SK-N-SH treated with all-trans-retinoic acid at 6 μM for 48 hours (cell line): Measurements from ENCODE around the gene CBLIF.

Source experiments
- ATAC-seq: fragments of 200-7000 bp; cut with Tn5 transposase; 3 replicates; pipeline ENCODE4 v1.9.1; 2020; ENCODE audit warnings: mild to moderate bottlenecking, moderate library complexity
- ARNTL ChIP-seq: fragments of 450-650 bp; formaldehyde crosslinking; IDR thresholded peaks from 2 replicates; pipeline ENCODE4 v1.5.0; 2020; ENCODE audit warnings: low read depth, mild to moderate bottlenecking, moderate library complexity, borderline replicate concordance
- BACH2 ChIP-seq: fragments of 250-450 bp; sonication (Bioruptor Pico); IDR thresholded peaks from 2 replicates; pipeline ENCODE4 v1.9.0; 2021; ENCODE audit warnings: mild to moderate bottlenecking, borderline replicate concordance
- CREB5 ChIP-seq: fragments of 250-450 bp; sonication (Bioruptor Pico); IDR thresholded peaks from 2 replicates; pipeline ENCODE4 v1.5.1; 2020; ENCODE audit warnings: low read depth, mild to moderate bottlenecking, moderate library complexity
- CSDC2 ChIP-seq: fragments of 250-450 bp; sonication (Bioruptor Pico); IDR thresholded peaks from 2 replicates; pipeline ENCODE4 v1.5.0; 2020; ENCODE audit warnings: mild to moderate bottlenecking, moderate library complexity
- CSRNP3 ChIP-seq: fragments of 250-450 bp; sonication (Bioruptor Pico); IDR thresholded peaks from 2 replicates; pipeline ENCODE4 v1.5.1; 2021; ENCODE audit warnings: mild to moderate bottlenecking, moderate library complexity
- ESRRG ChIP-seq: fragments of 250-450 bp; sonication (Bioruptor Pico); IDR thresholded peaks from 2 replicates; pipeline ENCODE4 v1.6.1; 2021; ENCODE audit warnings: mild to moderate bottlenecking
- GLIS3 ChIP-seq: fragments of 250-450 bp; sonication (Bioruptor Pico); IDR thresholded peaks from 2 replicates; pipeline ENCODE4 v1.5.0; 2020; ENCODE audit warnings: mild to moderate bottlenecking, moderate library complexity
- ISL1 ChIP-seq: fragments of 250-450 bp; sonication (Bioruptor Pico); IDR thresholded peaks from 2 replicates; pipeline ENCODE4 v2.1.2; 2022; ENCODE audit warnings: mild to moderate bottlenecking, moderate library complexity
- OSR1 ChIP-seq: fragments of 250-450 bp; sonication (Bioruptor Pico); IDR thresholded peaks from 2 replicates; pipeline ENCODE4 v1.8.0; 2022; ENCODE audit warnings: moderate library complexity, mild to moderate bottlenecking, inconsistent platforms
- PATZ1 ChIP-seq: fragments of 250-450 bp; sonication (Bioruptor Pico); IDR thresholded peaks from 2 replicates; pipeline ENCODE4 v1.8.0; 2020; ENCODE audit warnings: mild to moderate bottlenecking, moderate library complexity, borderline replicate concordance
- PPARA ChIP-seq: fragments of 250-450 bp; sonication (Bioruptor Pico); IDR thresholded peaks from 2 replicates; pipeline ENCODE4 v1.5.0; 2020; ENCODE audit warnings: mild to moderate bottlenecking, borderline replicate concordance
- RARB ChIP-seq: fragments of 250-450 bp; sonication (Bioruptor Pico); IDR thresholded peaks from 2 replicates; pipeline ENCODE4 v1.8.0; 2021; ENCODE audit warnings: mild to moderate bottlenecking, moderate library complexity
- SNAI2 ChIP-seq: fragments of 250-450 bp; sonication (Bioruptor Pico); IDR thresholded peaks from 2 replicates; pipeline ENCODE4 v1.5.0; 2020; ENCODE audit warnings: mild to moderate bottlenecking, moderate library complexity
- TCF4 ChIP-seq: fragments of 250-450 bp; sonication (Bioruptor Pico); IDR thresholded peaks from 2 replicates; pipeline ENCODE4 v1.8.0; 2021; ENCODE audit warnings: mild to moderate bottlenecking, moderate library complexity, borderline replicate concordance
- TOX ChIP-seq: fragments of 250-450 bp; sonication (Bioruptor Pico); IDR thresholded peaks from 2 replicates; pipeline ENCODE4 v1.8.0; 2021; ENCODE audit warnings: mild to moderate bottlenecking, moderate library complexity, borderline replicate concordance
- ZC3H10 ChIP-seq: fragments of 250-450 bp; sonication (Bioruptor Pico); IDR thresholded peaks from 2 replicates; pipeline ENCODE4 v1.5.1; 2021; ENCODE audit warnings: mild to moderate bottlenecking, moderate library complexity
- ZFP3 ChIP-seq: fragments of 250-450 bp; sonication (Bioruptor Pico); IDR thresholded peaks from 2 replicates; pipeline ENCODE4 v1.5.0; 2020; ENCODE audit warnings: mild to moderate bottlenecking, moderate library complexity
- ZNF565 ChIP-seq: fragments of 450-650 bp; formaldehyde crosslinking; conservative IDR thresholded peaks from 2 replicates; pipeline ENCODE4 v1.5.0; 2020; ENCODE audit warnings: low read depth, mild to moderate bottlenecking, moderate library complexity
- ZNF70 ChIP-seq: fragments of 450-650 bp; formaldehyde crosslinking; IDR thresholded peaks from 2 replicates; pipeline ENCODE4 v1.5.0; 2020; ENCODE audit warnings: mild to moderate bottlenecking, moderate library complexity
- ZNF8 ChIP-seq: fragments of 450-650 bp; formaldehyde crosslinking; IDR thresholded peaks from 2 replicates; pipeline ENCODE4 v1.5.0; 2020; ENCODE audit warnings: mild to moderate bottlenecking, moderate library complexity
- TF ChIP-seq, protein P1 (sequence below): fragments of 250-450 bp; sonication (Bioruptor Pico); IDR thresholded peaks from 2 replicates; pipeline ENCODE4 v1.8.0; 2021; ENCODE audit warnings: low read depth, mild to moderate bottlenecking, moderate library complexity, borderline replicate concordance
- TF ChIP-seq, protein P2 (sequence below): fragments of 250-450 bp; sonication (Bioruptor Pico); IDR thresholded peaks from 2 replicates; pipeline ENCODE4 v1.5.0; 2020; ENCODE audit warnings: mild to moderate bottlenecking, moderate library complexity

The CBLIF gene

GRCh38 chr11:59859673-59860072 lies 14.4 kb upstream of the CBLIF start:
- TF ChIP-seq ZNF565 (CRISPR knock-in tag) (no peak), RARB (CRISPR knock-in tag) (no peak), CREB5 (CRISPR knock-in tag) (no peak), BACH2 (CRISPR knock-in tag) (no peak), GLIS3 (CRISPR knock-in tag) (no peak), PATZ1 (CRISPR knock-in tag) (no peak), CSRNP3 (CRISPR knock-in tag) (no peak), ZNF70 (no peak), ISL1 (CRISPR knock-in tag) (no peak), TOX (CRISPR knock-in tag) (no peak), SNAI2 (CRISPR knock-in tag) (no peak), ARNTL (CRISPR knock-in tag) (no peak), ESRRG (CRISPR knock-in tag) (no peak), ZFP3 (no peak), CSDC2 (no peak), ZC3H10 (no peak)
- TF ChIP-seq, protein P1, sequence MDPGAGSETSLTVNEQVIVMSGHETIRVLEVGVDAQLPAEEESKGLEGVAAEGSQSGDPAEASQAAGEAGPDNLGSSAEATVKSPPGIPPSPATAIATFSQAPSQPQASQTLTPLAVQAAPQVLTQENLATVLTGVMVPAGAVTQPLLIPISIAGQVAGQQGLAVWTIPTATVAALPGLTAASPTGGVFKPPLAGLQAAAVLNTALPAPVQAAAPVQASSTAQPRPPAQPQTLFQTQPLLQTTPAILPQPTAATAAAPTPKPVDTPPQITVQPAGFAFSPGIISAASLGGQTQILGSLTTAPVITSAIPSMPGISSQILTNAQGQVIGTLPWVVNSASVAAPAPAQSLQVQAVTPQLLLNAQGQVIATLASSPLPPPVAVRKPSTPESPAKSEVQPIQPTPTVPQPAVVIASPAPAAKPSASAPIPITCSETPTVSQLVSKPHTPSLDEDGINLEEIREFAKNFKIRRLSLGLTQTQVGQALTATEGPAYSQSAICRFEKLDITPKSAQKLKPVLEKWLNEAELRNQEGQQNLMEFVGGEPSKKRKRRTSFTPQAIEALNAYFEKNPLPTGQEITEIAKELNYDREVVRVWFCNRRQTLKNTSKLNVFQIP = no peak
- TF ChIP-seq, all 23 proteins: peak for 0
- ATAC-seq = no peak

GRCh38 chr11:59857439-59858434 lies 12.4 kb upstream of the CBLIF start:
- no peak for TF ChIP-seq ARNTL (CRISPR knock-in tag)
- TF ChIP-seq TOX (CRISPR knock-in tag) = no peak
- TF ChIP-seq ZNF565 (CRISPR knock-in tag) = no peak
- TF ChIP-seq ZNF70 = no peak
- TF ChIP-seq ZFP3 = no peak
- no peak for TF ChIP-seq CSDC2
- TF ChIP-seq, protein P2, sequence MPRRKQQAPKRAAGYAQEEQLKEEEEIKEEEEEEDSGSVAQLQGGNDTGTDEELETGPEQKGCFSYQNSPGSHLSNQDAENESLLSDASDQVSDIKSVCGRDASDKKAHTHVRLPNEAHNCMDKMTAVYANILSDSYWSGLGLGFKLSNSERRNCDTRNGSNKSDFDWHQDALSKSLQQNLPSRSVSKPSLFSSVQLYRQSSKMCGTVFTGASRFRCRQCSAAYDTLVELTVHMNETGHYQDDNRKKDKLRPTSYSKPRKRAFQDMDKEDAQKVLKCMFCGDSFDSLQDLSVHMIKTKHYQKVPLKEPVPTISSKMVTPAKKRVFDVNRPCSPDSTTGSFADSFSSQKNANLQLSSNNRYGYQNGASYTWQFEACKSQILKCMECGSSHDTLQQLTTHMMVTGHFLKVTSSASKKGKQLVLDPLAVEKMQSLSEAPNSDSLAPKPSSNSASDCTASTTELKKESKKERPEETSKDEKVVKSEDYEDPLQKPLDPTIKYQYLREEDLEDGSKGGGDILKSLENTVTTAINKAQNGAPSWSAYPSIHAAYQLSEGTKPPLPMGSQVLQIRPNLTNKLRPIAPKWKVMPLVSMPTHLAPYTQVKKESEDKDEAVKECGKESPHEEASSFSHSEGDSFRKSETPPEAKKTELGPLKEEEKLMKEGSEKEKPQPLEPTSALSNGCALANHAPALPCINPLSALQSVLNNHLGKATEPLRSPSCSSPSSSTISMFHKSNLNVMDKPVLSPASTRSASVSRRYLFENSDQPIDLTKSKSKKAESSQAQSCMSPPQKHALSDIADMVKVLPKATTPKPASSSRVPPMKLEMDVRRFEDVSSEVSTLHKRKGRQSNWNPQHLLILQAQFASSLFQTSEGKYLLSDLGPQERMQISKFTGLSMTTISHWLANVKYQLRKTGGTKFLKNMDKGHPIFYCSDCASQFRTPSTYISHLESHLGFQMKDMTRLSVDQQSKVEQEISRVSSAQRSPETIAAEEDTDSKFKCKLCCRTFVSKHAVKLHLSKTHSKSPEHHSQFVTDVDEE (CRISPR knock-in tag) = no peak
- TF ChIP-seq RARB (CRISPR knock-in tag) = no peak
- TF ChIP-seq ISL1 (CRISPR knock-in tag) = no peak
- TF ChIP-seq PPARA (CRISPR knock-in tag) = no peak
- TF ChIP-seq, protein P1 = no peak
- no peak for TF ChIP-seq SNAI2 (CRISPR knock-in tag)
- TF ChIP-seq ESRRG (CRISPR knock-in tag) = no peak
- TF ChIP-seq BACH2 (CRISPR knock-in tag) = no peak
- no peak for TF ChIP-seq TCF4
- TF ChIP-seq ZNF8 (CRISPR knock-in tag) = no peak
- TF ChIP-seq OSR1 (CRISPR knock-in tag) = no peak
- TF ChIP-seq ZC3H10 = no peak
- no peak for TF ChIP-seq CREB5 (CRISPR knock-in tag)
- TF ChIP-seq GLIS3 (CRISPR knock-in tag) = no peak
- TF ChIP-seq, all 23 proteins: peak for 0
- no peak for ATAC-seq
